ENCODE measurements around the gene MGME1. TPM values are rescaled to one million over a fixed set of nuclear protein-coding genes. Genes with fewer than 3 reads are reported as not detected.

MGME1 gene
- total RNA-seq, 1 experiment from 2014 or later, result 10.5 TPM

DNA sequence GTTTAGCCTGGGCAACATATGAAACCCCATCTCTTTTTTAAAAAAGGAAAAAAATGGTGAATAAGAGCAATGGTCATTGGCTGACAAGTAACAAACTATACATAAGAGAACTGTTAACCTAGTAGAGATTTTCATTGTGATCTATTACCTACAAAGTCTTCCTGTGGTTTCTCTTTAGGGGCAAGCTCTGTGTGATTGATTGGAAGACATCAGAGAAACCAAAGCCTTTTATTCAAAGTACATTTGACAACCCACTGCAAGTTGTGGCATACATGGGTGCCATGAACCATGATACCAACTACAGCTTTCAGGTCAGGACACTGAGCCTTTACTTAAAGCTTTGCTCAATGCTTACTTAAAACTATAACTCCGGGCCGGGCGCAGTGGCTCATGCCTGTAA lies 19.2 kb downstream of the MGME1 start:
- no TSS peak for BruUV-seq (replicated peaks)
- Mint-ChIP-seq H3K4me3 (ENCODE audit: low read depth, unreplicated experiment) (no peak overlapping the region), H3K4me1 (ENCODE audit: low read depth, unreplicated experiment) (no peaks in the 10 kb centered on the region), H3K27me3 (ENCODE audit: unreplicated experiment) (no peaks in the 10 kb centered on the region), H3K27ac (ENCODE audit: unreplicated experiment) (no peak overlapping the region), H3K9me3 (ENCODE audit: low read depth, unreplicated experiment) (no peaks in the 10 kb centered on the region), H3K36me3 (ENCODE audit: insufficient read depth, unreplicated experiment) (no peaks in the 10 kb centered on the region)
- CTCF ChIA-PET, result no interaction called here
- no peak for DNase-seq
- intact Hi-C loops (cut with micrococcal nuclease; ENCODE audit: unreplicated experiment), result no loop called here
- TF ChIP-seq, protein P1, sequence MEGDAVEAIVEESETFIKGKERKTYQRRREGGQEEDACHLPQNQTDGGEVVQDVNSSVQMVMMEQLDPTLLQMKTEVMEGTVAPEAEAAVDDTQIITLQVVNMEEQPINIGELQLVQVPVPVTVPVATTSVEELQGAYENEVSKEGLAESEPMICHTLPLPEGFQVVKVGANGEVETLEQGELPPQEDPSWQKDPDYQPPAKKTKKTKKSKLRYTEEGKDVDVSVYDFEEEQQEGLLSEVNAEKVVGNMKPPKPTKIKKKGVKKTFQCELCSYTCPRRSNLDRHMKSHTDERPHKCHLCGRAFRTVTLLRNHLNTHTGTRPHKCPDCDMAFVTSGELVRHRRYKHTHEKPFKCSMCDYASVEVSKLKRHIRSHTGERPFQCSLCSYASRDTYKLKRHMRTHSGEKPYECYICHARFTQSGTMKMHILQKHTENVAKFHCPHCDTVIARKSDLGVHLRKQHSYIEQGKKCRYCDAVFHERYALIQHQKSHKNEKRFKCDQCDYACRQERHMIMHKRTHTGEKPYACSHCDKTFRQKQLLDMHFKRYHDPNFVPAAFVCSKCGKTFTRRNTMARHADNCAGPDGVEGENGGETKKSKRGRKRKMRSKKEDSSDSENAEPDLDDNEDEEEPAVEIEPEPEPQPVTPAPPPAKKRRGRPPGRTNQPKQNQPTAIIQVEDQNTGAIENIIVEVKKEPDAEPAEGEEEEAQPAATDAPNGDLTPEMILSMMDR (IDR thresholded peaks at IDR 0.05; ENCODE audit: unreplicated experiment), result no peak

DNA sequence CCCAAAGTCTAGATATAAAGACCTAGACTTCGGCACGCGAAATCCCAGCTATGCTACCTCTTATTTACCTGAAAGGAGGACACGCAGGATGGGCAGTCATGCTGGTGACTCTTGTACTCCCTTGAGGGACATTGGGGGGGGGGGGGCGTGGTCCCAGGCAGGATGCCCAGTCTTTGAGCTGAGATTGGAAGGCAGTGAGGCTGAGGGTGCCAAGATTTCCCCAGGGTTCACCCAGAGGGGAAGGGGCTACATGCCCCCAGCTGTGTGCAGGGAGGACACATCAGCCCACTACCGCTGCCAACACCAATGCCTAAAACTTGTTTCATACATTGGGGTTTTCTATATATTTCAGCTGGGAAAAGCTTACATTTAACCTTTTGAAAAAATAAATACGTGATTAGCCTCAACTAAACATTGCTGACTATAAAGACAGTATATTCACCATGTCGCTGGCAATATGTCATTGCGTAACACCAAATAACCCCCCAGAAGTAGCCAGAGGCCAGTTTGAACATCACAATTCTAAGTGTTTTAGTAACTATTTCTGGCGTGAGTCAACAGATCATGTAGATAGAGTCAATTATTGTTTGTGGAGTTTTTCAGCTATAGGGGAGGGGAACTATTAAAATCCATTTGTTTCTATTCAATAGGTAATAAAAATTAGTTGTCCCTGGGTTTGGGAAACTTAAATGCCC lies 21.6 kb downstream of the MGME1 start:
- intact Hi-C loops (cut with micrococcal nuclease; ENCODE audit: unreplicated experiment), result loop anchor here (10.0 kb wide), 1 partner anchor 486 kb away; no protein-coding TSS in a partner anchor
- no peaks in the 10 kb centered on the region for H3K4me1 Mint-ChIP-seq (ENCODE audit: low read depth, unreplicated experiment)
- no TSS peak for BruUV-seq (replicated peaks)
- no peaks in the 10 kb centered on the region for H3K9me3 Mint-ChIP-seq (ENCODE audit: low read depth, unreplicated experiment)
- H3K27me3 Mint-ChIP-seq (ENCODE audit: unreplicated experiment), result no peaks in the 10 kb centered on the region
- no peak overlapping the region for H3K4me3 Mint-ChIP-seq (ENCODE audit: low read depth, unreplicated experiment)
- TF ChIP-seq, protein P1 (IDR thresholded peaks at IDR 0.05; ENCODE audit: unreplicated experiment), result no peak
- no peaks in the 10 kb centered on the region for H3K36me3 Mint-ChIP-seq (ENCODE audit: insufficient read depth, unreplicated experiment)
- H3K27ac Mint-ChIP-seq (ENCODE audit: unreplicated experiment), result no peak overlapping the region
- CTCF ChIA-PET, result no interaction called here
- no peak for DNase-seq

DNA sequence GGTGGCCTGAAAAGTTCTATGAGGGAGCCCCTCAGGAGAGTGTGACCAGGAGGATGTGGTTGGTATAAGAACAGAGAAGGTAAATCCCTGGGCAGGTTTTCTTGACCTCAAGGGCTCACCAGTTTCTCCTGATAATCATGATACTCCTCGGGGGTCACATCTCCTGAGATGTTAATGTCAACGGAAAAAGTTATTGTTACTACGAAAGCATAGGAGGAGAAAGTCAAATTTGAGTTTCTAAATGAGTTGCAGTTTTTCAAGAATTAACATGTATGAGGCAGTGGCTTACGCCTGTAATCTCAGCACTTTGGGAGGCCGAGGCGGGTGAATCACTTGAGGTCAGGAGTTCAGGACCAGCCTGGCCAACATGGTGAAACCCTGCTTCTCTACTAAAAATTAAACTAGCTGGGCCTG lies 23.4 kb downstream of the MGME1 start:
- no TSS peak for BruUV-seq (replicated peaks)
- Mint-ChIP-seq H3K36me3 (ENCODE audit: insufficient read depth, unreplicated experiment) (no peaks in the 10 kb centered on the region), H3K27ac (ENCODE audit: unreplicated experiment) (no peak overlapping the region), H3K4me1 (ENCODE audit: low read depth, unreplicated experiment) (no peaks in the 10 kb centered on the region), H3K9me3 (ENCODE audit: low read depth, unreplicated experiment) (no peaks in the 10 kb centered on the region), H3K4me3 (ENCODE audit: low read depth, unreplicated experiment) (no peak overlapping the region), H3K27me3 (ENCODE audit: unreplicated experiment) (no peaks in the 10 kb centered on the region)
- intact Hi-C loops (cut with micrococcal nuclease; ENCODE audit: unreplicated experiment), result loop anchor here (10.0 kb wide), 1 partner anchor 487 kb away; no protein-coding TSS in a partner anchor
- no peak for DNase-seq
- CTCF ChIA-PET, result interaction anchor here (0.6 kb wide), 1 partner anchor 66 kb away, joined by 6 read pairs; no protein-coding TSS in a partner anchor
- TF ChIP-seq, protein P1 (IDR thresholded peaks at IDR 0.05; ENCODE audit: unreplicated experiment), result no peak

DNA sequence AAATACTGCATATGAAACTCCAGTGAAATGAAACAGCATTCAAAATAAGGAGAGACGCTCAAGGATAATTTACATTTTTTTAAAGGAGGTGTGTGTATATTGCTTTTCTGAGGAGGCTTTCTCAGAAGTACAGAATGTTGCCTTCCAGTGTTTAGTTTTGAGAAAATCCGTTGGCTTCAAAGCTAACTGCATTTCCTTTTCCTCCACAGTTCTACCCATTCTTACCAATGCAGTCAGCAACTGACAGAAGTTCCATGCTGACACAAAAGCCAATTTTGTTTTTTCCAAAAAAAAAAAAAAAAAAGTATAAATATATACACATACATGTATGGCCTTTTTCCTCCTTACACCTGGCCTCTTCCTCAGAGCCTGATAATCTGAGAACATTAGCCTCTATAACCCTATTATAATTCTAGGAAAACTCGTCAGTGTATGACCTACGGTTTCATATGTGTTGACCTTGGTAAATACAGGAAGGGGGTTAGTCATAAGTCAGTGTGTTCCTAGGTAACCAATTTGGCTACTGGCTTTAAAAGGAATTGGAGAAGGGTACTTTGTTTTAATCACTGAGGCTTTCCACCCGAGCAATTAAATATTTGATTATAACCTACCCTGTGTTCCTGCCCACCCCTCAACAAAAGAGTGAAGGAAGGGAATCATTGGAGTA lies 24.2 kb downstream of the MGME1 start:
- H3K9me3 Mint-ChIP-seq (ENCODE audit: low read depth, unreplicated experiment), result no peaks in the 10 kb centered on the region
- intact Hi-C loops (cut with micrococcal nuclease; ENCODE audit: unreplicated experiment), result loop anchor here (10.0 kb wide), 1 partner anchor 488 kb away; no protein-coding TSS in a partner anchor
- TF ChIP-seq, protein P1 (IDR thresholded peaks at IDR 0.05; ENCODE audit: unreplicated experiment), result no peak
- H3K27ac Mint-ChIP-seq (ENCODE audit: unreplicated experiment), result no peak overlapping the region
- CTCF ChIA-PET, result no interaction called here
- H3K4me3 Mint-ChIP-seq (ENCODE audit: low read depth, unreplicated experiment), result no peak overlapping the region
- DNase-seq, result no peak
- no TSS peak for BruUV-seq (replicated peaks)
- H3K4me1 Mint-ChIP-seq (ENCODE audit: low read depth, unreplicated experiment), result no peaks in the 10 kb centered on the region
- H3K36me3 Mint-ChIP-seq (ENCODE audit: insufficient read depth, unreplicated experiment), result no peaks in the 10 kb centered on the region
- H3K27me3 Mint-ChIP-seq (ENCODE audit: unreplicated experiment), result no peaks in the 10 kb centered on the region
